HepG2 (cell line): ENCODE data around the gene ZNF425. TPM values are rescaled to one million over a fixed set of nuclear protein-coding genes. Genes with fewer than 3 reads are reported as not detected.

ENCODE experiments used
- CBFB ChIP-seq: sonication (generic); formaldehyde crosslinking; IDR thresholded peaks from 2 replicates; pipeline ENCODE4 v1.4.0; 2020; ENCODE audit warnings: missing genetic modification reagents
- CHD4 ChIP-seq: fragments of 200-600 bp; sonication (generic); IDR thresholded peaks from 2 replicates; pipeline ENCODE4 v1.7.0; 2017; ENCODE audit warnings: mild to moderate bottlenecking, low read length, borderline replicate concordance
- DNMT3B ChIP-seq: conservative IDR thresholded peaks from 2 replicates; pipeline ENCODE4 v1.6.1; 2016; ENCODE audit warnings: missing biosample characterization, control low read depth
- HBP1 ChIP-seq: IDR thresholded peaks from 2 replicates; pipeline ENCODE4 v1.6.1; 2016; ENCODE audit warnings: low read depth, control low read depth
- HDAC6 ChIP-seq: fragments of 200-600 bp; sonication (generic); IDR thresholded peaks from 2 replicates; pipeline ENCODE4 v1.7.0; 2017; ENCODE audit warnings: mild to moderate bottlenecking, antibody characterized with exemption, low read length, low read depth
- HNRNPL ChIP-seq: fragments of 200-400 bp; formaldehyde crosslinking; IDR thresholded peaks from 2 replicates; pipeline ENCODE4 v1.6.1; 2017; ENCODE audit warnings: mild to moderate bottlenecking, low read depth, low read length
- HNRNPUL1 ChIP-seq: fragments of 200-400 bp; formaldehyde crosslinking; IDR thresholded peaks from 2 replicates; pipeline ENCODE4 v1.6.1; 2017; ENCODE audit warnings: low read depth, mild to moderate bottlenecking, low read length, moderate library complexity
- HOXA5 ChIP-seq: sonication (generic); formaldehyde crosslinking; IDR thresholded peaks from 2 replicates; pipeline ENCODE4 v1.4.0; 2020; ENCODE audit warnings: missing genetic modification reagents
- MEF2D ChIP-seq: sonication (generic); formaldehyde crosslinking; IDR thresholded peaks from 2 replicates; pipeline ENCODE4 v1.5.1; 2020; ENCODE audit warnings: mild to moderate bottlenecking, missing genetic modification reagents
- PTBP1 ChIP-seq: fragments of 200-400 bp; formaldehyde crosslinking; IDR thresholded peaks from 2 replicates; pipeline ENCODE4 v1.6.1; 2018; ENCODE audit warnings: low read length, low read depth; ENCODE audit not compliant: poor library complexity, severe bottlenecking
- RELA ChIP-seq: sonication (generic); formaldehyde crosslinking; IDR thresholded peaks from 2 replicates; pipeline ENCODE4 v1.4.0; 2020; ENCODE audit warnings: missing genetic modification reagents
- RFX5 ChIP-seq: IDR thresholded peaks from 2 replicates; pipeline ENCODE4 v1.6.1; 2011; ENCODE audit warnings: low read depth, low read length, improper control_type of control experiment
- SOX13 ChIP-seq, 3 experiments: fragments of 450-650 bp in 1 of 3; sonication (generic) in 1 of 3; formaldehyde crosslinking in 1 of 3; IDR thresholded peaks in 2 of 3; conservative IDR thresholded peaks in 1 of 3; 2 replicates each; pipeline versions ENCODE4 v1.5.0 to v1.6.1; 2016 to 2020; ENCODE audit warnings: antibody characterized with exemption in 1 of 3, mild to moderate bottlenecking in 1 of 3, missing compliant biosample characterization in 1 of 3, missing genetic modification reagents in 1 of 3, moderate library complexity in 1 of 3
- SP2 ChIP-seq: sonication (generic); formaldehyde crosslinking; IDR thresholded peaks from 2 replicates; pipeline ENCODE4 v1.5.1; 2020; ENCODE audit warnings: mild to moderate bottlenecking, missing genetic modification reagents
- SP4 ChIP-seq: sonication (generic); formaldehyde crosslinking; IDR thresholded peaks from 2 replicates; pipeline ENCODE4 v1.8.1; 2023; ENCODE audit warnings: mild to moderate bottlenecking, missing genetic modification reagents
- THRA ChIP-seq: sonication (generic); formaldehyde crosslinking; IDR thresholded peaks from 2 replicates; pipeline ENCODE4 v1.4.0; 2020; ENCODE audit warnings: missing genetic modification reagents, borderline replicate concordance
- ZFY ChIP-seq: sonication (generic); formaldehyde crosslinking; IDR thresholded peaks from 2 replicates; pipeline ENCODE4 v1.4.0; 2020; ENCODE audit warnings: missing genetic modification reagents
- ZIK1 ChIP-seq: sonication (generic); formaldehyde crosslinking; IDR thresholded peaks from 2 replicates; pipeline ENCODE4 v1.5.0; 2020; ENCODE audit warnings: mild to moderate bottlenecking, low read depth, missing genetic modification reagents, borderline replicate concordance
- ZNF34 ChIP-seq: sonication (generic); formaldehyde crosslinking; IDR thresholded peaks from 2 replicates; pipeline ENCODE4 v1.4.0; 2020; ENCODE audit warnings: mild to moderate bottlenecking, missing genetic modification reagents, borderline replicate concordance
- ZNF441 ChIP-seq: sonication (generic); formaldehyde crosslinking; IDR thresholded peaks from 2 replicates; pipeline ENCODE4 v1.7.0; 2021; ENCODE audit warnings: missing genetic modification reagents, borderline replicate concordance
- ZNF564 ChIP-seq: sonication (generic); formaldehyde crosslinking; IDR thresholded peaks from 2 replicates; pipeline ENCODE4 v1.8.1; 2023; ENCODE audit warnings: mild to moderate bottlenecking, missing genetic modification reagents
- ZNF670 ChIP-seq: sonication (generic); formaldehyde crosslinking; IDR thresholded peaks from 2 replicates; pipeline ENCODE4 v1.8.0; 2022; ENCODE audit warnings: mild to moderate bottlenecking, missing genetic modification reagents, borderline replicate concordance
- ZSCAN21 ChIP-seq: sonication (generic); formaldehyde crosslinking; IDR thresholded peaks from 2 replicates; pipeline ENCODE4 v1.8.0; 2022; ENCODE audit warnings: mild to moderate bottlenecking, missing genetic modification reagents, moderate library complexity, borderline replicate concordance
- polyA plus RNA-seq, 8 experiments: library from polyadenylated mRNA; depleted of rRNA in 3 of 8; stranded (reverse) in 7 of 8; unstranded in 1 of 8; fragments of >200 nt; fragmentation: Illumina TruSeq in 4 of 8; extraction: Trizol in 4 of 8; gene quantifications; 2 replicates each; pipeline versions ENCODE4 v1.2.1 to v1.2.3, GENCODE V29; 2011 to 2016; ENCODE audit warnings: low read depth in 4 of 8, missing spikeins in 1 of 8, mixed read lengths in 1 of 8; ENCODE audit not compliant: insufficient read depth in 1 of 8
- total RNA-seq, 5 experiments: library from RNA; depleted of rRNA; stranded (reverse); fragments of >200 nt; fragmentation: Illumina TruSeq; extraction: Trizol; gene quantifications; 2 replicates each; pipeline ENCODE4 v1.2.3, GENCODE V29; 2016; ENCODE audit warnings: low read depth in 1 of 5
- TF ChIP-seq, protein P1 (sequence below): sonication (generic); formaldehyde crosslinking; IDR thresholded peaks from 2 replicates; pipeline ENCODE4 v1.4.0; 2020; ENCODE audit warnings: mild to moderate bottlenecking, missing genetic modification reagents

ZNF425 gene
- total and polyA plus RNA-seq, 2 of the 13 experiments (the other 11 are each of a cell fraction or from before 2014, with no cell fraction given): 0.51 to 1.1 TPM

- TF ChIP-seq THRA (CRISPR knock-in tag) (no peak), CBFB (CRISPR knock-in tag) (no peak), HNRNPL (0 out of 2 replicates have a peak, but pooled peaks have one; percentile 2), CHD4 (no peak), RELA (CRISPR knock-in tag) (no peak), HDAC6 (no peak), HNRNPUL1 (no peak), MEF2D (no peak), ZFY (CRISPR knock-in tag) (peak; percentile 72; the same call in 1 of the 2 replicates), ZIK1 (no peak), PTBP1 (peak; percentile 93), SP4 (no peak), ZSCAN21 (CRISPR knock-in tag) (peak; percentile 54; the same call in 1 of the 2 replicates), ZNF564 (peak; percentile 64), HOXA5 (CRISPR knock-in tag) (0 out of 2 replicates have a peak, but pooled peaks have one; percentile 48), ZNF670 (no peak), DNMT3B (CRISPR knock-in tag) (no peak), ZNF34 (CRISPR knock-in tag) (no peak), RFX5 (no peak), ZNF441 (CRISPR knock-in tag) (0 out of 2 replicates have a peak, but pooled peaks have one; percentile 61), SOX13 (IDR thresholded peaks at IDR 0.05) (no peak), SOX13 (CRISPR knock-in tag; conservative IDR thresholded peaks at IDR 0.05 in 1 of 2, IDR thresholded peaks at IDR 0.05 in 1 of 2) (no peak), HBP1 (no peak), SP2 (CRISPR knock-in tag) (no peak)
- TF ChIP-seq, protein P1, sequence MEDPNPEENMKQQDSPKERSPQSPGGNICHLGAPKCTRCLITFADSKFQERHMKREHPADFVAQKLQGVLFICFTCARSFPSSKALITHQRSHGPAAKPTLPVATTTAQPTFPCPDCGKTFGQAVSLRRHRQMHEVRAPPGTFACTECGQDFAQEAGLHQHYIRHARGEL (CRISPR knock-in tag): no peak
These were observed 21.9 kb upstream of the ZNF425 start (continued) for GRCh38 chr7:149147752-149148653.
